Measurements from ENCODE around the gene IMPA2. TPM values are rescaled to one million over a fixed set of nuclear protein-coding genes. Genes with fewer than 3 reads are reported as not detected.
A peak's percentile ranks its signal among the peaks of the same experiment; 100 is the strongest.

Gene IMPA2
- total and polyA plus RNA-seq, 2 of the 13 experiments (the other 11 are each of a cell fraction or from before 2014, with no cell fraction given) = 37.8 to 71.8 TPM

GRCh38 chr18:12038639-12039539 is 57.6 kb downstream of the IMPA2 start (continued):
- 0 out of 2 replicates have a peak, but pooled peaks have one; percentile 21 for TF ChIP-seq HDAC1 (CRISPR knock-in tag; IDR thresholded peaks at IDR 0.05)
- peak; percentile 97; the same call in 1 of the 2 replicates for TF ChIP-seq MTF2 (CRISPR knock-in tag; IDR thresholded peaks at IDR 0.05; ENCODE audit: borderline replicate concordance)
- TF ChIP-seq MXD1 (CRISPR knock-in tag; IDR thresholded peaks at IDR 0.05) = no peak; the same call in 1 of the 2 replicates
- TF ChIP-seq LCORL (IDR thresholded peaks at IDR 0.05) = no peak
- TF ChIP-seq LCORL (CRISPR knock-in tag; IDR thresholded peaks at IDR 0.05) = peak; percentile 87
- peak; percentile 94 for TF ChIP-seq ZBTB8A (CRISPR knock-in tag; IDR thresholded peaks at IDR 0.05; ENCODE audit: borderline replicate concordance, low read depth)
- 0 out of 2 replicates have a peak, but pooled peaks have one; percentile 14 for TF ChIP-seq ZBTB42 (CRISPR knock-in tag; IDR thresholded peaks at IDR 0.05)
- no peak for TF ChIP-seq ZNF281 (CRISPR knock-in tag; IDR thresholded peaks at IDR 0.05; ENCODE audit: borderline replicate concordance)
- peak; percentile 47; the same call in 1 of the 2 replicates for TF ChIP-seq DR1 (CRISPR knock-in tag; IDR thresholded peaks at IDR 0.05)
- peak; percentile 67 for TF ChIP-seq ZMYM2 (CRISPR knock-in tag; IDR thresholded peaks at IDR 0.05)
- peak; percentile 46 for TF ChIP-seq ZNF781 (CRISPR knock-in tag; IDR thresholded peaks at IDR 0.05; ENCODE audit: borderline replicate concordance, not compliant biosample characterization)
- TF ChIP-seq ZNF660 (CRISPR knock-in tag; IDR thresholded peaks at IDR 0.05; ENCODE audit: borderline replicate concordance, low read depth) = no peak
- 0 out of 2 replicates have a peak, but pooled peaks have one; percentile 37 for TF ChIP-seq SKIL (CRISPR knock-in tag; IDR thresholded peaks at IDR 0.05; ENCODE audit: borderline replicate concordance)
- TF ChIP-seq PRMT3 (CRISPR knock-in tag; IDR thresholded peaks at IDR 0.05; ENCODE audit: borderline replicate concordance, low read depth) = no peak
- TF ChIP-seq SMAD9 (CRISPR knock-in tag; IDR thresholded peaks at IDR 0.05) = peak; percentile 33; the same call in 1 of the 2 replicates
- peak; percentile 72; the same call in 1 of the 2 replicates for TF ChIP-seq DNMT3B (CRISPR knock-in tag; conservative IDR thresholded peaks at IDR 0.05)
- no peak for TF ChIP-seq CREB1 (IDR thresholded peaks at IDR 0.05)
- TF ChIP-seq CREB1 (CRISPR knock-in tag; IDR thresholded peaks at IDR 0.05) = no peak
- TF ChIP-seq ATF7 (IDR thresholded peaks at IDR 0.05) = no peak
- TF ChIP-seq ATF7 (CRISPR knock-in tag; IDR thresholded peaks at IDR 0.05) = 0 out of 2 replicates have a peak, but pooled peaks have one; percentile 24
- no peak for TF ChIP-seq PBX3 (CRISPR knock-in tag; IDR thresholded peaks at IDR 0.05; ENCODE audit: borderline replicate concordance)
- TF ChIP-seq DMAP1 (CRISPR knock-in tag; IDR thresholded peaks at IDR 0.05) = 0 out of 2 replicates have a peak, but pooled peaks have one; percentile 32
- TF ChIP-seq MXI1 (IDR thresholded peaks at IDR 0.05; ENCODE audit: borderline replicate concordance, low read depth, low read length) = peak; percentile 49; the same call in 1 of the 3 replicates

Measured in HepG2 (cell line).